SK-N-SH treated with all-trans-retinoic acid at 6 μM for 48 hours (cell line): Measurements from ENCODE around the gene BCAR3.

ENCODE experiments used
- ATAC-seq: fragments of 200-7000 bp; cut with Tn5 transposase; 3 replicates; pipeline ENCODE4 v1.9.1; 2020; ENCODE audit warnings: mild to moderate bottlenecking, moderate library complexity
- ARNTL ChIP-seq: fragments of 450-650 bp; formaldehyde crosslinking; IDR thresholded peaks from 2 replicates; pipeline ENCODE4 v1.5.0; 2020; ENCODE audit warnings: low read depth, mild to moderate bottlenecking, moderate library complexity, borderline replicate concordance
- ESRRG ChIP-seq: fragments of 250-450 bp; sonication (Bioruptor Pico); IDR thresholded peaks from 2 replicates; pipeline ENCODE4 v1.6.1; 2021; ENCODE audit warnings: mild to moderate bottlenecking
- GLIS3 ChIP-seq: fragments of 250-450 bp; sonication (Bioruptor Pico); IDR thresholded peaks from 2 replicates; pipeline ENCODE4 v1.5.0; 2020; ENCODE audit warnings: mild to moderate bottlenecking, moderate library complexity
- ISL1 ChIP-seq: fragments of 250-450 bp; sonication (Bioruptor Pico); IDR thresholded peaks from 2 replicates; pipeline ENCODE4 v2.1.2; 2022; ENCODE audit warnings: mild to moderate bottlenecking, moderate library complexity
- OSR1 ChIP-seq: fragments of 250-450 bp; sonication (Bioruptor Pico); IDR thresholded peaks from 2 replicates; pipeline ENCODE4 v1.8.0; 2022; ENCODE audit warnings: moderate library complexity, mild to moderate bottlenecking, inconsistent platforms
- PPARA ChIP-seq: fragments of 250-450 bp; sonication (Bioruptor Pico); IDR thresholded peaks from 2 replicates; pipeline ENCODE4 v1.5.0; 2020; ENCODE audit warnings: mild to moderate bottlenecking, borderline replicate concordance
- RARB ChIP-seq: fragments of 250-450 bp; sonication (Bioruptor Pico); IDR thresholded peaks from 2 replicates; pipeline ENCODE4 v1.8.0; 2021; ENCODE audit warnings: mild to moderate bottlenecking, moderate library complexity
- SNAI2 ChIP-seq: fragments of 250-450 bp; sonication (Bioruptor Pico); IDR thresholded peaks from 2 replicates; pipeline ENCODE4 v1.5.0; 2020; ENCODE audit warnings: mild to moderate bottlenecking, moderate library complexity
- TCF4 ChIP-seq: fragments of 250-450 bp; sonication (Bioruptor Pico); IDR thresholded peaks from 2 replicates; pipeline ENCODE4 v1.8.0; 2021; ENCODE audit warnings: mild to moderate bottlenecking, moderate library complexity, borderline replicate concordance
- TOX ChIP-seq: fragments of 250-450 bp; sonication (Bioruptor Pico); IDR thresholded peaks from 2 replicates; pipeline ENCODE4 v1.8.0; 2021; ENCODE audit warnings: mild to moderate bottlenecking, moderate library complexity, borderline replicate concordance
- ZC3H10 ChIP-seq: fragments of 250-450 bp; sonication (Bioruptor Pico); IDR thresholded peaks from 2 replicates; pipeline ENCODE4 v1.5.1; 2021; ENCODE audit warnings: mild to moderate bottlenecking, moderate library complexity
- ZFP3 ChIP-seq: fragments of 250-450 bp; sonication (Bioruptor Pico); IDR thresholded peaks from 2 replicates; pipeline ENCODE4 v1.5.0; 2020; ENCODE audit warnings: mild to moderate bottlenecking, moderate library complexity
- ZFP30 ChIP-seq: fragments of 450-650 bp; formaldehyde crosslinking; IDR thresholded peaks from 2 replicates; pipeline ENCODE4 v1.5.0; 2022; ENCODE audit warnings: mild to moderate bottlenecking, moderate library complexity
- ZNF565 ChIP-seq: fragments of 450-650 bp; formaldehyde crosslinking; conservative IDR thresholded peaks from 2 replicates; pipeline ENCODE4 v1.5.0; 2020; ENCODE audit warnings: low read depth, mild to moderate bottlenecking, moderate library complexity
- ZNF8 ChIP-seq: fragments of 450-650 bp; formaldehyde crosslinking; IDR thresholded peaks from 2 replicates; pipeline ENCODE4 v1.5.0; 2020; ENCODE audit warnings: mild to moderate bottlenecking, moderate library complexity
- TF ChIP-seq, protein P1 (sequence below): fragments of 250-450 bp; sonication (Bioruptor Pico); IDR thresholded peaks from 2 replicates; pipeline ENCODE4 v1.5.1; 2021; ENCODE audit warnings: mild to moderate bottlenecking, moderate library complexity
- TF ChIP-seq, protein P2 (sequence below): fragments of 250-450 bp; sonication (Bioruptor Pico); IDR thresholded peaks from 2 replicates; pipeline ENCODE4 v1.8.0; 2020; ENCODE audit warnings: mild to moderate bottlenecking, moderate library complexity, borderline replicate concordance
- TF ChIP-seq, protein P3 (sequence below): fragments of 250-450 bp; sonication (Bioruptor Pico); IDR thresholded peaks from 2 replicates; pipeline ENCODE4 v1.5.1; 2020; ENCODE audit warnings: low read depth, mild to moderate bottlenecking, moderate library complexity
- TF ChIP-seq, protein P4 (sequence below): fragments of 250-450 bp; sonication (Bioruptor Pico); IDR thresholded peaks from 2 replicates; pipeline ENCODE4 v1.5.0; 2020; ENCODE audit warnings: mild to moderate bottlenecking, moderate library complexity

BCAR3 gene

DNA sequence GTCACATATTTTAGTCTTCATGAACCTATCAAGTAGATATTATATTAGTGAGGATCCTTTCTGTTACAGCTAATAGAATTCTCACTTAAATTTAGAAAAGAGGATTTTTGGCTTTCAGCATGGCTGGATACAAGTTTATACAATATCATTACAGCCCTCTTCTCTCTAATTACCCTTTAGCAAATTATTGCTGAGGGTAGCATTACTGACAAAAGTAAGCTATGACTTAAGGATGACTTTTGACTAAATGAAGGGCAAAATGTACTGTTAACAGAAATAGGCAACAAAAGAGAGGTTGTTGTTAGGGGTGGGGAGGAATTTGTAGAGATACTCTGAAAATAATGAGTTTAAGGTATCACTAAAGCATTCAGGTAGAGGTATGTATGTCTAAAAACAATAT, 148.0 kb downstream of the BCAR3 start:
- TF ChIP-seq RARB (CRISPR knock-in tag) (no peak), ZFP30 (CRISPR knock-in tag) (no peak), ZC3H10 (CRISPR knock-in tag) (no peak)
- ATAC-seq = no peak

DNA sequence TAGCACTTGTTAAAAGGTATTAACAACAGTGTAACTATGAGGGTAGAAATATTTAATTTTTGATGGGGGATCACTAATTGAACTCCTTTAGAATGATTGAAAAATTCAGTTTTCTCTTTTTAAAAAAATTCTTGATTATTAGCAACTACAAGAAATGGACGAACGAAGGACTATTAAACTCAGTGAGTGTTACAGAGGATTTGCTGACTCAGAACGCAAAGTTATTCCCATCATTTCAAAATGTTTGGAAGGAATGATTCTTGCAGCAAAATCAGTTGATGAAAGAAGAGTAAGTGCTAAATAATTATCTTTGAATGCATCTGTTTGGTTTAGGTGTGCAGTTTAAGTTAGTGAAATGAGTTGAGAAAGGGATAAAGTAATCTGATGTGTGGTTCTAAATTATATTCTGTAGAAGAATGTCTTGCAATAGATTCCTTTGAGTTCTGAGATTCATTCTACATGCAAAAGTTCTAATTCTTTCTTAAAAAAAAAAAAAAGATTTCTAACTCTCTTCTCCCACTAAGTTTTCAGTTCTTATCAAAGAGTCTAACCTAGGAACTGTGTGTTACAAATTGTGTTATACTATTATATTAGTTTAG, 148.8 kb downstream of the BCAR3 start:
- no peak for ATAC-seq
- TF ChIP-seq ZC3H10 (CRISPR knock-in tag) = no peak
- TF ChIP-seq, protein P1, sequence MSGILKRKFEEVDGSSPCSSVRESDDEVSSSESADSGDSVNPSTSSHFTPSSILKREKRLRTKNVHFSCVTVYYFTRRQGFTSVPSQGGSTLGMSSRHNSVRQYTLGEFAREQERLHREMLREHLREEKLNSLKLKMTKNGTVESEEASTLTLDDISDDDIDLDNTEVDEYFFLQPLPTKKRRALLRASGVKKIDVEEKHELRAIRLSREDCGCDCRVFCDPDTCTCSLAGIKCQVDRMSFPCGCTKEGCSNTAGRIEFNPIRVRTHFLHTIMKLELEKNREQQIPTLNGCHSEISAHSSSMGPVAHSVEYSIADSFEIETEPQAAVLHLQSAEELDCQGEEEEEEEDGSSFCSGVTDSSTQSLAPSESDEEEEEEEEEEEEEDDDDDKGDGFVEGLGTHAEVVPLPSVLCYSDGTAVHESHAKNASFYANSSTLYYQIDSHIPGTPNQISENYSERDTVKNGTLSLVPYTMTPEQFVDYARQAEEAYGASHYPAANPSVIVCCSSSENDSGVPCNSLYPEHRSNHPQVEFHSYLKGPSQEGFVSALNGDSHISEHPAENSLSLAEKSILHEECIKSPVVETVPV (CRISPR knock-in tag) = no peak
- no peak for TF ChIP-seq TOX
- no peak for TF ChIP-seq RARB (CRISPR knock-in tag)
- no peak for TF ChIP-seq OSR1 (CRISPR knock-in tag)
- TF ChIP-seq, protein P2, sequence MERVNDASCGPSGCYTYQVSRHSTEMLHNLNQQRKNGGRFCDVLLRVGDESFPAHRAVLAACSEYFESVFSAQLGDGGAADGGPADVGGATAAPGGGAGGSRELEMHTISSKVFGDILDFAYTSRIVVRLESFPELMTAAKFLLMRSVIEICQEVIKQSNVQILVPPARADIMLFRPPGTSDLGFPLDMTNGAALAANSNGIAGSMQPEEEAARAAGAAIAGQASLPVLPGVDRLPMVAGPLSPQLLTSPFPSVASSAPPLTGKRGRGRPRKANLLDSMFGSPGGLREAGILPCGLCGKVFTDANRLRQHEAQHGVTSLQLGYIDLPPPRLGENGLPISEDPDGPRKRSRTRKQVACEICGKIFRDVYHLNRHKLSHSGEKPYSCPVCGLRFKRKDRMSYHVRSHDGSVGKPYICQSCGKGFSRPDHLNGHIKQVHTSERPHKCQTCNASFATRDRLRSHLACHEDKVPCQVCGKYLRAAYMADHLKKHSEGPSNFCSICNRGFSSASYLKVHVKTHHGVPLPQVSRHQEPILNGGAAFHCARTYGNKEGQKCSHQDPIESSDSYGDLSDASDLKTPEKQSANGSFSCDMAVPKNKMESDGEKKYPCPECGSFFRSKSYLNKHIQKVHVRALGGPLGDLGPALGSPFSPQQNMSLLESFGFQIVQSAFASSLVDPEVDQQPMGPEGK (CRISPR knock-in tag) = no peak
- TF ChIP-seq PPARA = no peak
- no peak for TF ChIP-seq SNAI2 (CRISPR knock-in tag)
- TF ChIP-seq TCF4 (CRISPR knock-in tag) = no peak
- TF ChIP-seq ISL1 = no peak
- TF ChIP-seq GLIS3 (CRISPR knock-in tag) = no peak
- TF ChIP-seq ZNF8 (CRISPR knock-in tag) = no peak
- TF ChIP-seq ZFP3 (CRISPR knock-in tag) = no peak
- TF ChIP-seq ZNF565 (CRISPR knock-in tag) = no peak
- TF ChIP-seq ESRRG (CRISPR knock-in tag) = no peak
- no peak for TF ChIP-seq ARNTL (CRISPR knock-in tag)
- TF ChIP-seq, protein P3, sequence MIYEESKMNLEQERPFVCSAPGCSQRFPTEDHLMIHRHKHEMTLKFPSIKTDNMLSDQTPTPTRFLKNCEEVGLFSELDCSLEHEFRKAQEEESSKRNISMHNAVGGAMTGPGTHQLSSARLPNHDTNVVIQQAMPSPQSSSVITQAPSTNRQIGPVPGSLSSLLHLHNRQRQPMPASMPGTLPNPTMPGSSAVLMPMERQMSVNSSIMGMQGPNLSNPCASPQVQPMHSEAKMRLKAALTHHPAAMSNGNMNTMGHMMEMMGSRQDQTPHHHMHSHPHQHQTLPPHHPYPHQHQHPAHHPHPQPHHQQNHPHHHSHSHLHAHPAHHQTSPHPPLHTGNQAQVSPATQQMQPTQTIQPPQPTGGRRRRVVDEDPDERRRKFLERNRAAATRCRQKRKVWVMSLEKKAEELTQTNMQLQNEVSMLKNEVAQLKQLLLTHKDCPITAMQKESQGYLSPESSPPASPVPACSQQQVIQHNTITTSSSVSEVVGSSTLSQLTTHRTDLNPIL (CRISPR knock-in tag) = no peak
- TF ChIP-seq, protein P4, sequence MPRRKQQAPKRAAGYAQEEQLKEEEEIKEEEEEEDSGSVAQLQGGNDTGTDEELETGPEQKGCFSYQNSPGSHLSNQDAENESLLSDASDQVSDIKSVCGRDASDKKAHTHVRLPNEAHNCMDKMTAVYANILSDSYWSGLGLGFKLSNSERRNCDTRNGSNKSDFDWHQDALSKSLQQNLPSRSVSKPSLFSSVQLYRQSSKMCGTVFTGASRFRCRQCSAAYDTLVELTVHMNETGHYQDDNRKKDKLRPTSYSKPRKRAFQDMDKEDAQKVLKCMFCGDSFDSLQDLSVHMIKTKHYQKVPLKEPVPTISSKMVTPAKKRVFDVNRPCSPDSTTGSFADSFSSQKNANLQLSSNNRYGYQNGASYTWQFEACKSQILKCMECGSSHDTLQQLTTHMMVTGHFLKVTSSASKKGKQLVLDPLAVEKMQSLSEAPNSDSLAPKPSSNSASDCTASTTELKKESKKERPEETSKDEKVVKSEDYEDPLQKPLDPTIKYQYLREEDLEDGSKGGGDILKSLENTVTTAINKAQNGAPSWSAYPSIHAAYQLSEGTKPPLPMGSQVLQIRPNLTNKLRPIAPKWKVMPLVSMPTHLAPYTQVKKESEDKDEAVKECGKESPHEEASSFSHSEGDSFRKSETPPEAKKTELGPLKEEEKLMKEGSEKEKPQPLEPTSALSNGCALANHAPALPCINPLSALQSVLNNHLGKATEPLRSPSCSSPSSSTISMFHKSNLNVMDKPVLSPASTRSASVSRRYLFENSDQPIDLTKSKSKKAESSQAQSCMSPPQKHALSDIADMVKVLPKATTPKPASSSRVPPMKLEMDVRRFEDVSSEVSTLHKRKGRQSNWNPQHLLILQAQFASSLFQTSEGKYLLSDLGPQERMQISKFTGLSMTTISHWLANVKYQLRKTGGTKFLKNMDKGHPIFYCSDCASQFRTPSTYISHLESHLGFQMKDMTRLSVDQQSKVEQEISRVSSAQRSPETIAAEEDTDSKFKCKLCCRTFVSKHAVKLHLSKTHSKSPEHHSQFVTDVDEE (CRISPR knock-in tag) = no peak

DNA sequence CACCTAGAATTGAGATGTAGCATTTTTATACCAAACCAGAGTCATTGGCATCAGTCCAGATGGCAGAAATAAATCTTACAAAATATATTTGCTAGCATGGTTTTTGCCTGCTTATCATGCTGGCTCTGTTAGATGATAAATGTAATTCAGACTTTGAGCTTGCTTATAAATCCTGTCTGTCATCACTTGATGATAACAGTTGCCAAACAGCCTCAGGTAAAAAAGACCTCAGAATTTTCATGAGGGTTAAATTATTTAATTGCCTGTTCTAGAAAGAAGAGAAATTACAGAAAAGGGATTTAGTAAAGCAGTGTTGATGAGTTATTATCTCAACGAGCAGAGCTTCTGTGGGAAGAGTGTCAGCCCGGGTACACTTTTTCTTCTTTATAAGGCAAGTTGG, 150.4 kb downstream of the BCAR3 start:
- TF ChIP-seq, protein P1 (CRISPR knock-in tag) = no peak
- TF ChIP-seq ZNF8 (CRISPR knock-in tag) = no peak
- TF ChIP-seq, protein P4 (CRISPR knock-in tag) = 0 out of 2 replicates have a peak, but pooled peaks have one; percentile 35
- TF ChIP-seq, protein P2 (CRISPR knock-in tag) = no peak
- ATAC-seq = no peak
